Ascending aorta (tissue), 2 donors: ENCODE measurements around the gene CYS1. TPM values are rescaled to one million over a fixed set of nuclear protein-coding genes. Genes with fewer than 3 reads are reported as not detected.
A peak's percentile ranks its signal among the peaks of the same experiment; 100 is the strongest.
"Not testable (repeated sequence)": the region's sequence is repeated elsewhere in the genome, so short reads cannot be mapped to it uniquely, and the experiment has no call there.

ENCODE experiments used
- DNase-seq, 2 donors: peaks; one replicate each; pipeline ENCODE4 v3.0.0-alpha.2; 2019; ENCODE audit warnings: low spot score in 2 of 2
- H3K27ac ChIP-seq, 2 donors: fragments of 200-600 bp; sonication (generic); one replicate each; pipeline ENCODE4 v1.5.1; 2016 to 2017; ENCODE audit warnings: mild to moderate bottlenecking in 1 of 2
- H3K27me3 ChIP-seq: fragments of 200-600 bp; sonication (generic); one replicate; pipeline ENCODE4 v1.5.1; 2017
- H3K36me3 ChIP-seq, 2 donors: fragments of 200-600 bp; sonication (generic); one replicate each; pipeline ENCODE4 v1.5.1; 2016
- H3K4me1 ChIP-seq, 2 donors: fragments of 200-600 bp; sonication (generic); one replicate each; pipeline ENCODE4 v1.5.1; 2016 to 2017; ENCODE audit warnings: mild to moderate bottlenecking in 1 of 2
- H3K4me3 ChIP-seq, 2 donors: fragments of 200-600 bp; sonication (generic); one replicate each; pipeline ENCODE4 v1.5.1; 2016 to 2017; ENCODE audit warnings: mild to moderate bottlenecking in 1 of 2
- H3K9me3 ChIP-seq, 2 donors: fragments of 200-600 bp; sonication (generic); one replicate each; pipeline ENCODE4 v1.5.1; 2016
- intact Hi-C: fragments of 100-400 bp; cut with DNase I; formaldehyde crosslinking; loops from one replicate; pipeline ENCODE4 v1.15.1; 2023
- total RNA-seq: library from RNA; depleted of rRNA; stranded (reverse); fragments of >200 nt; gene quantifications from one replicate; pipeline ENCODE4 v1.1.0, GENCODE V29; 2016
- TF ChIP-seq, protein P1 (sequence below), 3 experiments: fragments of 200-600 bp in 2 of 3; fragments of 450-650 bp in 1 of 3; sonication (generic) in 2 of 3; IDR thresholded peaks; one replicate each; pipeline ENCODE4 v1.5.1; 2016 to 2019; ENCODE audit warnings: antibody characterized with exemption in 3 of 3, mild to moderate bottlenecking in 1 of 3, moderate library complexity in 1 of 3

The CYS1 gene
- total RNA-seq, 1 donor from 2014 or later: 13.8 TPM

DNA sequence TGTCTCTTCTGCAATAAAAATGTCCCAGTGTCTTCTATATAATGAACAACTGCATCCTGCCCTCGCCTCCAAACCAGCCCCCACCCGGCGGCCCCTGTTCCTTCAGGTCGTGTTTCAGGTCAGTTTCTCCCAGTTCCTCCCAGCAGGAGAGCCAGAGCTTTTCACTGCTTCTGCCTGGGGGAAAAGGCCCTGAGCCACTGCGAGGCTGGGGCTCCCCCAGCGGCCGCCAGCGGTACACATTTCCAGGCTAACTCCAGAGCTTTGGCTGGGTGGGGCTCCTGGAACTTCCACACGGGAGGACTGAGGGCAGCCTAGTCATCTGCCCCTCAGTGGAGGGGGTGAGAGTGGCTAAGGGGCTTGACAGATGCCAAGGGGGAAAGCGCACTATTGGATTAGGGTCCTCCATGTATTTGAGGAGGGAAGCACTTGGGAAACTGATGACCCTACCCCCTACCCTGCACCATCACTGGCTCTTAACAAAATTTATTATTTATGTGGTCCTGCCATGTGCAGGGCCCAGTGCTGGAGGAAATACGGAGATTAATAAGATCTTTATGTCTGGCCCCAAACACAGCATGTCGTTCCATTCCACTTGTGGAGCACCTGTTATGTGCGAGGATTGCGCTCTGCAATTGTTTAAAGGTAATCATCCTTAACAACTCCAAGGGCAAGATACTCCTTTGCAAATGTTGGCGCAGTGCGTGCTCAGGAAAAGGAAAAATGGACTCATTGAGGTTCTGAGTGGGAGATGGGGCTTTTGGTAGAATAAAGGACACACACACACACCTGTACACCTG is 17.3 kb upstream of the CYS1 start:
- Histone ChIP-seq H3K4me1 (peaks cover 0 to 5% of the 10 kb centered on the region in 2 donors), H3K27ac (no peak overlapping the region), H3K27me3 (no peaks in the 10 kb centered on the region), H3K9me3 (no peaks in the 10 kb centered on the region), H3K36me3 (no peaks in the 10 kb centered on the region), H3K4me3 (no peak overlapping the region)
- peak in 1 of 2 donors; percentile 80 for DNase-seq
- TF ChIP-seq, protein P1, sequence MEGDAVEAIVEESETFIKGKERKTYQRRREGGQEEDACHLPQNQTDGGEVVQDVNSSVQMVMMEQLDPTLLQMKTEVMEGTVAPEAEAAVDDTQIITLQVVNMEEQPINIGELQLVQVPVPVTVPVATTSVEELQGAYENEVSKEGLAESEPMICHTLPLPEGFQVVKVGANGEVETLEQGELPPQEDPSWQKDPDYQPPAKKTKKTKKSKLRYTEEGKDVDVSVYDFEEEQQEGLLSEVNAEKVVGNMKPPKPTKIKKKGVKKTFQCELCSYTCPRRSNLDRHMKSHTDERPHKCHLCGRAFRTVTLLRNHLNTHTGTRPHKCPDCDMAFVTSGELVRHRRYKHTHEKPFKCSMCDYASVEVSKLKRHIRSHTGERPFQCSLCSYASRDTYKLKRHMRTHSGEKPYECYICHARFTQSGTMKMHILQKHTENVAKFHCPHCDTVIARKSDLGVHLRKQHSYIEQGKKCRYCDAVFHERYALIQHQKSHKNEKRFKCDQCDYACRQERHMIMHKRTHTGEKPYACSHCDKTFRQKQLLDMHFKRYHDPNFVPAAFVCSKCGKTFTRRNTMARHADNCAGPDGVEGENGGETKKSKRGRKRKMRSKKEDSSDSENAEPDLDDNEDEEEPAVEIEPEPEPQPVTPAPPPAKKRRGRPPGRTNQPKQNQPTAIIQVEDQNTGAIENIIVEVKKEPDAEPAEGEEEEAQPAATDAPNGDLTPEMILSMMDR (IDR thresholded peaks at IDR 0.05): peak; percentile 79 to 98 (median 91)
- intact Hi-C loops: loop anchor here (1.0 kb wide), 1 partner anchor 25 kb away; no protein-coding TSS in a partner anchor

DNA sequence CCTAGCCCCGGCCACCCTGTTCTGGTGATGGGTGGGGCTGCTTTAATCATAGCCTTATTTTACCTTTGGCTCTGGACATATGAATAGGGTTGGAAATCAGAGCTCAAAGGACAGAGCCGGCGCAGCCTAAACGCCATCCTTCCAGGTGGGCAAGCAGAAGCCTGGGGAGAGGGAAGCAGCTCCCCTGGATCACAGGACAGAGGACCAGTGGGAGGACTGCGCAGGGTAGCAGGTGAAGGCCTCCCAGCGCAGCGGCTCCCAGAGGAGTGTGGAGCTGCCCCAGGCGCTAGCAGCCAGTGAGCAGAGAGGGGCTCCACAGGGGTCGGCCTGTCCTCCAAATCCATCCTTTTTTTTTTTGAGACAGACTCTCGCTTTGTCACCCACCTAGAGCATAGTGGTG is 16.4 kb upstream of the CYS1 start:
- Histone ChIP-seq H3K9me3 (no peaks in the 10 kb centered on the region), H3K27me3 (no peaks in the 10 kb centered on the region), H3K36me3 (no peaks in the 10 kb centered on the region), H3K4me1 (peaks cover 0 to 5% of the 10 kb centered on the region in 2 donors), H3K27ac (no peak overlapping the region), H3K4me3 (no peak overlapping the region)
- intact Hi-C loops: loop anchor here (1.0 kb wide), 1 partner anchor 24 kb away; no protein-coding TSS in a partner anchor
- TF ChIP-seq, protein P1 (IDR thresholded peaks at IDR 0.05): no peak
- DNase-seq: no peak

- Histone ChIP-seq H3K36me3 (no peaks in the 10 kb centered on the region), H3K4me3 (no peak overlapping the region), H3K4me1 (peaks cover 0 to 5% of the 10 kb centered on the region in 2 donors), H3K27me3 (no peaks in the 10 kb centered on the region), H3K27ac (no peak overlapping the region), H3K9me3 (no peaks in the 10 kb centered on the region)
- TF ChIP-seq, protein P1 (IDR thresholded peaks at IDR 0.05): no peak
- intact Hi-C loops: no loop called here
- DNase-seq: no peak
Observed at GRCh38 chr2:10095175-10095574, 15.0 kb upstream of the CYS1 start.

GRCh38 chr2:10094271-10094814 is 14.1 kb upstream of the CYS1 start:
- H3K9me3 ChIP-seq: no peaks in the 10 kb centered on the region
- no peak overlapping the region for H3K4me3 ChIP-seq
- TF ChIP-seq, protein P1 (IDR thresholded peaks at IDR 0.05): no peak
- H3K27ac ChIP-seq: no peak overlapping the region
- no peaks in the 10 kb centered on the region for H3K36me3 ChIP-seq
- intact Hi-C loops: no loop called here
- no peak for DNase-seq
- peaks cover 0 to 5% of the 10 kb centered on the region in 2 donors for H3K4me1 ChIP-seq
- H3K27me3 ChIP-seq: no peaks in the 10 kb centered on the region

- peak overlapping the region; percentile 45 to 53 for H3K4me3 ChIP-seq
- intact Hi-C loops, DNase-seq, H3K36me3 ChIP-seq, H3K4me1 ChIP-seq, H3K27ac ChIP-seq, H3K27me3 ChIP-seq, H3K9me3 ChIP-seq: not testable (repeated sequence)
Observed at GRCh38 chr2:10091889-10092244, 11.7 kb upstream of the CYS1 start.

GRCh38 chr2:10091182-10091888 is 11.1 kb upstream of the CYS1 start:
- Histone ChIP-seq H3K27me3 (no peaks in the 10 kb centered on the region), H3K9me3 (no peaks in the 10 kb centered on the region), H3K4me3 (peak overlapping the region; percentile 45 to 53), H3K36me3 (no peaks in the 10 kb centered on the region), H3K4me1 (no peaks in the 10 kb centered on the region), H3K27ac (no peak overlapping the region)
- TF ChIP-seq, protein P1 (IDR thresholded peaks at IDR 0.05): no peak
- DNase-seq: no peak
- intact Hi-C loops: no loop called here
